Right lobe of liver (tissue), 4 donors: ENCODE results near the gene MRPS16.

Source experiments
- POLR2A ChIP-seq: fragments of 450-650 bp; IDR thresholded peaks from one replicate; pipeline ENCODE4 v1.6.1; 2017; ENCODE audit warnings: antibody characterized with exemption, mild to moderate bottlenecking
- TF ChIP-seq, protein P1 (sequence below), 4 donors: fragments of 200-600 bp in 3 of 4; fragments of 450-650 bp in 1 of 4; IDR thresholded peaks; one replicate each; pipeline versions ENCODE4 v1.5.1 to v1.8.0; 2016 to 2022; ENCODE audit warnings: antibody characterized with exemption in 4 of 4, mild to moderate bottlenecking in 2 of 4
- donor health status: DM: no; HTN: no; CAD: no.
- donor health status: DM: no; HTN: no; CAD: no.
- donor health status: DM: no; HTN: yes; CAD: no.

DNA sequence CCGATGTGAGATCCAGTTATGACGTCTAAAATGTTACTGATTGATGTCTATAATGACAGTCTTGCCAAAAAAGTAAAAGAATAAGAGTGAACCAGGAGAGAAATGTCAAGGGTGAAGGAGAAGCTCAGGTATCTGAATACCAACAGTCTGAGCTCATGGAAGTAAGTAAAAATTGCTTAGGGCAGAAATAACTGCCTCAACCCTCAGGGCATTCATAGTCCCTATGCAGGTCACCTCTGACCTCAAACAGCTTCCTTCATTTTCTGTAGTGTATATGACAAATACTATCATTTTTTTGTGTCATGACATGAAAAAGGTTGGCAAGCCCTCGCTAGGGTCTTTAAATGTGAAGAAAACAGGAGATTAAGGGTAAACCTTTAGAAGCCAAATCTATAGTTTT is 41.0 kb upstream of the MRPS16 start:
- TF ChIP-seq, protein P1, sequence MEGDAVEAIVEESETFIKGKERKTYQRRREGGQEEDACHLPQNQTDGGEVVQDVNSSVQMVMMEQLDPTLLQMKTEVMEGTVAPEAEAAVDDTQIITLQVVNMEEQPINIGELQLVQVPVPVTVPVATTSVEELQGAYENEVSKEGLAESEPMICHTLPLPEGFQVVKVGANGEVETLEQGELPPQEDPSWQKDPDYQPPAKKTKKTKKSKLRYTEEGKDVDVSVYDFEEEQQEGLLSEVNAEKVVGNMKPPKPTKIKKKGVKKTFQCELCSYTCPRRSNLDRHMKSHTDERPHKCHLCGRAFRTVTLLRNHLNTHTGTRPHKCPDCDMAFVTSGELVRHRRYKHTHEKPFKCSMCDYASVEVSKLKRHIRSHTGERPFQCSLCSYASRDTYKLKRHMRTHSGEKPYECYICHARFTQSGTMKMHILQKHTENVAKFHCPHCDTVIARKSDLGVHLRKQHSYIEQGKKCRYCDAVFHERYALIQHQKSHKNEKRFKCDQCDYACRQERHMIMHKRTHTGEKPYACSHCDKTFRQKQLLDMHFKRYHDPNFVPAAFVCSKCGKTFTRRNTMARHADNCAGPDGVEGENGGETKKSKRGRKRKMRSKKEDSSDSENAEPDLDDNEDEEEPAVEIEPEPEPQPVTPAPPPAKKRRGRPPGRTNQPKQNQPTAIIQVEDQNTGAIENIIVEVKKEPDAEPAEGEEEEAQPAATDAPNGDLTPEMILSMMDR (IDR thresholded peaks at IDR 0.05): no peak
- TF ChIP-seq POLR2A: no peak
